ENCODE results near the gene ADGRA1. TPM values are rescaled to one million over a fixed set of nuclear protein-coding genes. Genes with fewer than 3 reads are reported as not detected.

ADGRA1 gene
- total RNA-seq, 1 donor from 2014 or later, result not detected

- Histone ChIP-seq H3K27me3 (peaks cover 41% of the 10 kb centered on the region), H3K4me3 (no peak overlapping the region), H3K4me1 (no peaks in the 10 kb centered on the region), H3K27ac (no peak overlapping the region), H3K9me3 (no peaks in the 10 kb centered on the region), H3K36me3 (no peaks in the 10 kb centered on the region)
- DNase-seq, result no peak
- ATAC-seq, result no peak
- no peak for TF ChIP-seq CTCF (IDR thresholded peaks at IDR 0.05)
- intact Hi-C loops (cut with DNase I), result no loop called here
Observed at GRCh38 chr10:133102415-133103095, 14.8 kb downstream of the ADGRA1 start.

- no peaks in the 10 kb centered on the region for H3K4me1 ChIP-seq
- peaks cover 5% of the 10 kb centered on the region for H3K9me3 ChIP-seq
- no peak for TF ChIP-seq CTCF (IDR thresholded peaks at IDR 0.05)
- DNase-seq (no peak), ATAC-seq (no peak)
- H3K36me3 ChIP-seq, result no peaks in the 10 kb centered on the region
- H3K27ac ChIP-seq, result no peak overlapping the region
- intact Hi-C loops (cut with DNase I), result no loop called here
- peaks cover 41% of the 10 kb centered on the region for H3K27me3 ChIP-seq
- no peak overlapping the region for H3K4me3 ChIP-seq
Observed at GRCh38 chr10:133103311-133103910, 15.7 kb downstream of the ADGRA1 start.

GRCh38 chr10:133104068-133104962 lies 16.6 kb downstream of the ADGRA1 start:
- no peak overlapping the region for H3K27ac ChIP-seq
- H3K4me1 ChIP-seq, result no peaks in the 10 kb centered on the region
- ATAC-seq (no peak), DNase-seq (no peak)
- peaks cover 5% of the 10 kb centered on the region for H3K9me3 ChIP-seq
- no peak for TF ChIP-seq CTCF (IDR thresholded peaks at IDR 0.05)
- peaks cover 41% of the 10 kb centered on the region for H3K27me3 ChIP-seq
- no peaks in the 10 kb centered on the region for H3K36me3 ChIP-seq
- intact Hi-C loops (cut with DNase I), result no loop called here
- no peak overlapping the region for H3K4me3 ChIP-seq

GRCh38 chr10:133104963-133105640 lies 17.4 kb downstream of the ADGRA1 start:
- DNase-seq (no peak), ATAC-seq (no peak)
- intact Hi-C loops (cut with DNase I), result no loop called here
- no peak overlapping the region for H3K27ac ChIP-seq
- H3K27me3 ChIP-seq, result peaks cover 41% of the 10 kb centered on the region
- no peaks in the 10 kb centered on the region for H3K4me1 ChIP-seq
- H3K4me3 ChIP-seq, result no peak overlapping the region
- H3K36me3 ChIP-seq, result no peaks in the 10 kb centered on the region
- TF ChIP-seq CTCF (IDR thresholded peaks at IDR 0.05), result no peak
- H3K9me3 ChIP-seq, result peaks cover 5% of the 10 kb centered on the region

GRCh38 chr10:133105686-133106390 lies 18.1 kb downstream of the ADGRA1 start:
- intact Hi-C loops (cut with DNase I), result no loop called here

More at GRCh38 chr10:133105686-133106390, 18.1 kb downstream of the ADGRA1 start:
- Histone ChIP-seq H3K27me3 (peaks cover 38% of the 10 kb centered on the region), H3K4me3 (no peak overlapping the region), H3K9me3 (peaks cover 5% of the 10 kb centered on the region), H3K4me1 (no peaks in the 10 kb centered on the region), H3K27ac (no peak overlapping the region), H3K36me3 (no peaks in the 10 kb centered on the region)
- ATAC-seq, result no peak
- TF ChIP-seq CTCF (IDR thresholded peaks at IDR 0.05), result no peak
- DNase-seq, result no peak

Data from upper lobe of right lung (tissue), 1 donor.